Raji (cell line): ENCODE measurements around the gene ZNF226.

Experiments used
- POLR2A ChIP-seq: IDR thresholded peaks from 2 replicates; pipeline ENCODE4 v1.6.1; 2011; ENCODE audit warnings: low read depth, low read length, control low read depth; ENCODE audit not compliant: insufficient read depth

The ZNF226 gene

DNA sequence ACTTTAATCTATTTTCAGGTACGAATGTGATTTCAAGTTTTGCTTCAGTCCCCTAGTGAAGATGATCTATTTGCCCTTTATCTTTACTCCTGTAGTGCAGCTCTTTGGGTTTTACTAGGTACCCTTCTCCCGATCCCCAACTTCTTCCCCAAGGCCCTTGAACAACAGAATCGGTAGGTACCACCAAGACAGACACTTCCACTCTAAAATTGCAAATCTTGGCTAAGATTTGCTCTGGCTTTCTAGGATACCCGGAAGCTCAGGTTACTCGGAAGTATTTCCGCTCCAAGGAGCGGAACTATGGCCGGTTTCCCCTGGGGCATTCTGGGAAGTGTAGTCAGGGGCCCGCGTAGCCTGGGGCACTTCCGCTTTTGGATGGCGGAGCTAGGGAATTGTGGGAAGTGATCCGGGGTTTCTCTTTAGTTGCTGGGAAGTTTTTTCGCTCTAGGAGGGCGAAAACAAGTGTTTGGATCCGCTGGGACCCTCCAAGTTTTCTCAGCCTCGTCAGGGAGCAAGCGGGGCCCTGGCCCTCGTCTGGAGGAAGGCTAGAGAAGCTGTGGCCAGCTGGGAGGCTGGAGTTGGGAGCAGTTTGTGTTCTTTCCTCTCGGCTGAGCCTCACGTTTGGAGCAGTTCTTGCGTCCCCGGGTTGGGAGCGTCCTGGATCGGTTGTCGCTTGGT lies 42.4 kb downstream of the ZNF226 start:
- no peak for TF ChIP-seq POLR2A

DNA sequence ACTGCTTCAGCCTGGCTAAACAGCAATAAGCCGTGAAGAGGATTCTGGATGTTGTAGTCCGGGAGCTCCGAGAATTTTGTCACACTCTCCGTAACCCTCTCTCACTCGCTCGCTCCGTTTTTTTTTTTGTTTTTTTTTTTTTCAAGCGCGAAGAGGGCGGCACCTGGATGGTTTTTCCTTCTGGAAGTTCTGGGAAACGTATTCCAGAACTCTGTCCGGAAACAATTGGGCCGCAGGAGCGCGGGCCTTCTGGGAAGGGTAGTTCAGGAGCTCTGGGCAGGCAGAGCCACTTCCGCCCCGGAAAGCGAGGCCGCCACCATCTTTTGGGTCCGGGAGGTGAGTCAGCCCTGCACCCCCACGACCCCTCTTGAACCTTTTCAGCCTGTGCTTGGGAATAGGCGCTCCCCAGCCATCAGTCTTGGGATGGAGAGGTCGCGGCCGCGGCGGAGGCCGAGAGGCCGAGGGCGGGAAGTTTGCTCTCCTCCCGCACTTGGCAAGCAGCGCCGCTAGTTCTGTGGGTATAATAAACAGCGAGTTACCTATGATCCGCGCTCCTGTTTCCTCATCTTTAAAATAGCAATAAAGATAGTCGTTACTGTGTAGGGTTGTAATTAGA lies 47.5 kb downstream of the ZNF226 start, which contains the start of gene ZNF227:
Gene ZNF227, plus strand, starts transcription at position 283 of the 616 bp plus-strand sequence. CDS start 5,261 bp downstream, outside the sequence.
- TF ChIP-seq POLR2A = no peak

DNA sequence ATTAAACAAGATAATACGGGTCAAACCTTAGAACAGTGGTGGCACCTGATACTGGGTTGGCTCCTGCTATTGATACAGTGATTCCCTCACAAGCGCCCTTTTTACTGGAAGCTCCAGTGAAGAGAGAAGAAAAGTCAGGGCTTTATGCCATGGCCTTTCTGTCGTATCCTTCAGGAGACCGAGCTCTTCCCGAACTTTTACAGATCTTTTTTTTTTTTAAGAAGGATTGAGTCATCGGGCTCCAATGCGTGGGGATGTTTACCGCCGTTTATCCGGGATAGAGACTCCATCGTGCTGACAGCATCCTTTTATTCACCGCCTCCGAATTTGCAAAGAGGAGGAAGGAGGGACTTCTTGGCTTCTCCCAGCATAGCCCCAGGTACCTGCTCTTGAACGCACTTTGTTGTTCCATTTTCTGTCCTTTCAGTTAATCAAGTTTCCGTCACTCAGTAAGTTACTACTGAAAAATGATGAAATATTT lies 48.0 kb downstream of the ZNF226 start:
- no peak for TF ChIP-seq POLR2A
